Measurements from ENCODE around the gene GPR180.

GPR180 gene

GRCh38 chr13:94640721-94641120 lies 39.1 kb downstream of the GPR180 start:
- no peak for TF ChIP-seq POLR2AphosphoS5 (IDR thresholded peaks at IDR 0.05; ENCODE audit: borderline replicate concordance, low read depth, low read length)
- no peak for TF ChIP-seq EZH2 (IDR thresholded peaks at IDR 0.05)
- TF ChIP-seq FOXP2 (optimal IDR thresholded peaks at IDR 0.05; ENCODE audit: control extremely low read depth, extremely low read length, insufficient read depth) = no peak
- DNase-seq (ENCODE audit: low read depth, low spot score) = no peak

GRCh38 chr13:94641409-94641941 lies 39.8 kb downstream of the GPR180 start:
- Histone ChIP-seq H3K9ac (ENCODE audit: insufficient read length) (no peak overlapping the region), H3K27ac (peak overlapping the region; percentile 82), H3K4me3 (peak overlapping the region; percentile 69), H3K9me3 (ENCODE audit: low read depth, low read length) (no peaks in the 10 kb centered on the region), H3K36me3 (ENCODE audit: insufficient read depth, low read length) (no peaks in the 10 kb centered on the region)
- TF ChIP-seq FOXP2 (optimal IDR thresholded peaks at IDR 0.05; ENCODE audit: control extremely low read depth, extremely low read length, insufficient read depth) = no peak
- TF ChIP-seq EZH2 (IDR thresholded peaks at IDR 0.05) = no peak
- no peak for TF ChIP-seq POLR2AphosphoS5 (IDR thresholded peaks at IDR 0.05; ENCODE audit: borderline replicate concordance, low read depth, low read length)
- DNase-seq (ENCODE audit: low read depth, low spot score) = peak; percentile 83

More at GRCh38 chr13:94640721-94641120, 39.1 kb downstream of the GPR180 start:
- no peaks in the 10 kb centered on the region for H3K36me3 ChIP-seq (ENCODE audit: insufficient read depth, low read length)
- peak overlapping the region; percentile 82 for H3K27ac ChIP-seq
- peak overlapping the region; percentile 69 for H3K4me3 ChIP-seq
- H3K9ac ChIP-seq (ENCODE audit: insufficient read length) = no peak overlapping the region
- no peaks in the 10 kb centered on the region for H3K9me3 ChIP-seq (ENCODE audit: low read depth, low read length)

GRCh38 chr13:94646904-94647303 lies 45.2 kb downstream of the GPR180 start:
- DNase-seq (ENCODE audit: low read depth, low spot score) = no peak
- H3K4me3 ChIP-seq = no peak overlapping the region
- TF ChIP-seq FOXP2 (optimal IDR thresholded peaks at IDR 0.05; ENCODE audit: control extremely low read depth, extremely low read length, insufficient read depth) (no peak), EZH2 (IDR thresholded peaks at IDR 0.05) (no peak), POLR2AphosphoS5 (IDR thresholded peaks at IDR 0.05; ENCODE audit: borderline replicate concordance, low read depth, low read length) (no peak)
- no peak overlapping the region for H3K9ac ChIP-seq (ENCODE audit: insufficient read length)
- H3K27ac ChIP-seq = no peak overlapping the region
- no peaks in the 10 kb centered on the region for H3K36me3 ChIP-seq (ENCODE audit: insufficient read depth, low read length)
- no peaks in the 10 kb centered on the region for H3K9me3 ChIP-seq (ENCODE audit: low read depth, low read length)

GRCh38 chr13:94656176-94656575 lies 54.5 kb downstream of the GPR180 start:
- Histone ChIP-seq H3K9ac (ENCODE audit: insufficient read length) (no peak overlapping the region), H3K36me3 (ENCODE audit: insufficient read depth, low read length) (no peaks in the 10 kb centered on the region), H3K27ac (no peak overlapping the region), H3K9me3 (ENCODE audit: low read depth, low read length) (no peaks in the 10 kb centered on the region), H3K4me3 (no peak overlapping the region)
- DNase-seq (ENCODE audit: low read depth, low spot score) = no peak
- no peak for TF ChIP-seq FOXP2 (optimal IDR thresholded peaks at IDR 0.05; ENCODE audit: control extremely low read depth, extremely low read length, insufficient read depth)
- TF ChIP-seq EZH2 (IDR thresholded peaks at IDR 0.05) = no peak
- TF ChIP-seq POLR2AphosphoS5 (IDR thresholded peaks at IDR 0.05; ENCODE audit: borderline replicate concordance, low read depth, low read length) = no peak

- DNase-seq (ENCODE audit: low read depth, low spot score) = no peak
- H3K4me3 ChIP-seq = no peak overlapping the region
- H3K36me3 ChIP-seq (ENCODE audit: insufficient read depth, low read length) = no peaks in the 10 kb centered on the region
- TF ChIP-seq EZH2 (IDR thresholded peaks at IDR 0.05) (no peak), FOXP2 (optimal IDR thresholded peaks at IDR 0.05; ENCODE audit: control extremely low read depth, extremely low read length, insufficient read depth) (no peak), POLR2AphosphoS5 (IDR thresholded peaks at IDR 0.05; ENCODE audit: borderline replicate concordance, low read depth, low read length) (no peak)
- H3K9ac ChIP-seq (ENCODE audit: insufficient read length) = no peak overlapping the region
- no peak overlapping the region for H3K27ac ChIP-seq
- no peaks in the 10 kb centered on the region for H3K9me3 ChIP-seq (ENCODE audit: low read depth, low read length)
Observed at GRCh38 chr13:94656766-94657165, 55.1 kb downstream of the GPR180 start.

GRCh38 chr13:94657167-94657566 lies 55.5 kb downstream of the GPR180 start:
- Histone ChIP-seq H3K9ac (ENCODE audit: insufficient read length) (no peak overlapping the region), H3K36me3 (ENCODE audit: insufficient read depth, low read length) (no peaks in the 10 kb centered on the region), H3K27ac (no peak overlapping the region), H3K9me3 (ENCODE audit: low read depth, low read length) (no peaks in the 10 kb centered on the region), H3K4me3 (no peak overlapping the region)
- TF ChIP-seq FOXP2 (optimal IDR thresholded peaks at IDR 0.05; ENCODE audit: control extremely low read depth, extremely low read length, insufficient read depth) = no peak
- TF ChIP-seq POLR2AphosphoS5 (IDR thresholded peaks at IDR 0.05; ENCODE audit: borderline replicate concordance, low read depth, low read length) = no peak
- DNase-seq (ENCODE audit: low read depth, low spot score) = no peak

- Histone ChIP-seq H3K9me3 (ENCODE audit: low read depth, low read length) (no peaks in the 10 kb centered on the region), H3K27ac (no peak overlapping the region), H3K36me3 (ENCODE audit: insufficient read depth, low read length) (no peaks in the 10 kb centered on the region), H3K9ac (ENCODE audit: insufficient read length) (no peak overlapping the region), H3K4me3 (no peak overlapping the region)
- DNase-seq (ENCODE audit: low read depth, low spot score) = no peak
- TF ChIP-seq FOXP2 (optimal IDR thresholded peaks at IDR 0.05; ENCODE audit: control extremely low read depth, extremely low read length, insufficient read depth) (no peak), EZH2 (IDR thresholded peaks at IDR 0.05) (no peak), POLR2AphosphoS5 (IDR thresholded peaks at IDR 0.05; ENCODE audit: borderline replicate concordance, low read depth, low read length) (no peak)
Observed at GRCh38 chr13:94658926-94659597, 57.4 kb downstream of the GPR180 start.

GRCh38 chr13:94659598-94659946 lies 57.9 kb downstream of the GPR180 start:
- H3K36me3 ChIP-seq (ENCODE audit: insufficient read depth, low read length) = no peaks in the 10 kb centered on the region
- DNase-seq (ENCODE audit: low read depth, low spot score) = no peak
- TF ChIP-seq EZH2 (IDR thresholded peaks at IDR 0.05) = no peak
- no peaks in the 10 kb centered on the region for H3K9me3 ChIP-seq (ENCODE audit: low read depth, low read length)
- H3K4me3 ChIP-seq = no peak overlapping the region
- no peak overlapping the region for H3K9ac ChIP-seq (ENCODE audit: insufficient read length)
- H3K27ac ChIP-seq = no peak overlapping the region
